Peyer's patch (tissue), 4 donors: ENCODE data around the gene NIBAN1.

Experiments used
- POLR2A ChIP-seq, 2 donors: fragments of 450-650 bp; IDR thresholded peaks; one replicate each; pipeline ENCODE4 v1.5.1; 2017; ENCODE audit warnings: antibody characterized with exemption in 2 of 2, mild to moderate bottlenecking in 2 of 2, moderate library complexity in 2 of 2
- TF ChIP-seq, protein P1 (sequence below), 6 experiments: fragments of 450-650 bp in 4 of 6; fragments of 200-600 bp in 2 of 6; sonication (generic) in 1 of 6; IDR thresholded peaks; one replicate each; pipeline ENCODE4 v1.5.1; 2017 to 2019; ENCODE audit warnings: antibody characterized with exemption in 6 of 6, mild to moderate bottlenecking in 3 of 6, moderate library complexity in 1 of 6

DNA sequence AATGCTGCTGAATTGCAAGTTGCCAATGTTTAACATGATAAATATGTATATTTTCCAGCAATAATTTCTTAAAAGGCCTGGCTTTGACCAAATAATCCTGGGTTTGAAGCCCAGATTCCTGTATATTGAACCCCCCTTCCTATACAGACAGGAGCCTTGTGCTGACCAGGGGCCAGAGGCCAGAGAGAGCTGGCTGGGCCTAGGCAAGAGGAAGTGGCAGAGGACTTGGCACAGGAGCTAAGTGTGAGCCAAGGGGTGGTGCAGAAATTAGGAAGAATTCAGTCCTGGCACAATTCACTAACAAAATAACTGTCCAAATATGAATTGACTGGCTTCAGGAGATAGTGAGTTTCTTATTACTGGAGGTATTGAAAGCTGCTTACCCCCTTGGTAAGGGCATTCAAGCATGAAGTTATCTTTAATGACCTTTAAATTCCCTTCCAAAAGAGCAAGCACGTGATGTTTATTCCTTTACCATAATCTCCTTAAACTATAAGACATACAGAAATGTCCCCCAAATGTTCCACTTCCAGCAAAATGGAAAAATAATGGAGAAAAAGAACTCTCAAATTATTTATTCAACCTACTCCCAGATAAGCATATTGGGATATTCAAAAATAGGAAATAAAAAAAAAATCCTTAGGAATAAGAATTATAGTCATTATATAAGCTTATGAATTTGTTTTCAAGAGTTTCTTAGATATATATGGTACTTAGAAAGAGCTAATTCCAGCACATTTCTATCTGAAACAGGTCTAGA, 26.6 kb downstream of the NIBAN1 start:
- TF ChIP-seq, protein P1, sequence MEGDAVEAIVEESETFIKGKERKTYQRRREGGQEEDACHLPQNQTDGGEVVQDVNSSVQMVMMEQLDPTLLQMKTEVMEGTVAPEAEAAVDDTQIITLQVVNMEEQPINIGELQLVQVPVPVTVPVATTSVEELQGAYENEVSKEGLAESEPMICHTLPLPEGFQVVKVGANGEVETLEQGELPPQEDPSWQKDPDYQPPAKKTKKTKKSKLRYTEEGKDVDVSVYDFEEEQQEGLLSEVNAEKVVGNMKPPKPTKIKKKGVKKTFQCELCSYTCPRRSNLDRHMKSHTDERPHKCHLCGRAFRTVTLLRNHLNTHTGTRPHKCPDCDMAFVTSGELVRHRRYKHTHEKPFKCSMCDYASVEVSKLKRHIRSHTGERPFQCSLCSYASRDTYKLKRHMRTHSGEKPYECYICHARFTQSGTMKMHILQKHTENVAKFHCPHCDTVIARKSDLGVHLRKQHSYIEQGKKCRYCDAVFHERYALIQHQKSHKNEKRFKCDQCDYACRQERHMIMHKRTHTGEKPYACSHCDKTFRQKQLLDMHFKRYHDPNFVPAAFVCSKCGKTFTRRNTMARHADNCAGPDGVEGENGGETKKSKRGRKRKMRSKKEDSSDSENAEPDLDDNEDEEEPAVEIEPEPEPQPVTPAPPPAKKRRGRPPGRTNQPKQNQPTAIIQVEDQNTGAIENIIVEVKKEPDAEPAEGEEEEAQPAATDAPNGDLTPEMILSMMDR (IDR thresholded peaks at IDR 0.05) = no peak
- no peak for TF ChIP-seq POLR2A (IDR thresholded peaks at IDR 0.05)
